Measurements from ENCODE around the gene GAREM2. TPM values are rescaled to one million over a fixed set of nuclear protein-coding genes. Genes with fewer than 3 reads are reported as not detected.

The GAREM2 gene
- polyA plus RNA-seq, 1 donor (not counting 4 experiments of a cell fraction or from before 2014, with no cell fraction given): 0.03 TPM

DNA sequence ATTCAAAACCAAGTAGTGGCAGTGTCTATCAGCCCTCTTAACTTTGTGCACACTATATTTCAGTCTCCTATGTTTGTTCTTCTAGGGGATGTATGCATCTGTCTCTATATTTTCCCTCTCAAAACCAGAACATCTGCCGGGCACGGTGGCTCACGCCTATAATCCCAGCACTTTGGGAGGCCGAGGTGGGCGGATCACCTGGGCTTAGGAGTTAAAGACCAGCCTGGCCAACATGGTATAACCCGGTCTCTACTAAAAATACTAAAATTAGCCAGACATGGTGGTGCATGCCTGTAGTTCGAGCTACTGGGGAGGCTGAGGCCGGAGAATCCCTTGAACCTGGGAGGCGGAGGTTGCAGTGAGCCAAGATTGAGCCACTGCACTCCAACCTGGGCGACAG is 9.9 kb upstream of the GAREM2 start:
- H3K4me1 ChIP-seq (ENCODE audit: control insufficient read depth, extremely low read depth, insufficient read depth, low read length): no peaks in the 10 kb centered on the region
- dilution Hi-C loops (cut with MboI; ENCODE audit: extremely low pct_ligation_motif_present, low sequenced_read_pairs): no loop called here
- H3K9me3 ChIP-seq (ENCODE audit: control insufficient read depth, low read depth, low read length): no peaks in the 10 kb centered on the region
- H3K79me2 ChIP-seq (ENCODE audit: control insufficient read depth, insufficient read depth, low read length): no peaks in the 10 kb centered on the region
- no peaks in the 10 kb centered on the region for H4K20me1 ChIP-seq (ENCODE audit: control insufficient read depth, extremely low read depth, insufficient read depth, low read length)
- no peaks in the 10 kb centered on the region for H3K36me3 ChIP-seq (ENCODE audit: control insufficient read depth in 2 of 2, extremely low read depth in 1 of 2, insufficient read depth in 2 of 2, low read length in 2 of 2)
- H3K27me3 ChIP-seq (ENCODE audit: control insufficient read depth, extremely low read depth, insufficient read depth, low read length): no peaks in the 10 kb centered on the region
- no peak for FAIRE-seq
- no peak overlapping the region for H3K27ac ChIP-seq (ENCODE audit: control insufficient read depth, insufficient read depth, low read length)
- H3K9ac ChIP-seq (ENCODE audit: control insufficient read depth, extremely low read depth, insufficient read depth, low read length): no peak overlapping the region
- no peak overlapping the region for H3K4me2 ChIP-seq (ENCODE audit: control insufficient read depth, extremely low read depth, insufficient read depth, low read depth, low read length)
- no peak for DNase-seq (ENCODE audit: low read depth, low spot score)
- no peaks in the 10 kb centered on the region for H3K9me1 ChIP-seq (ENCODE audit: control insufficient read depth, extremely low read depth, insufficient read depth, low read length)
- no peak for TF ChIP-seq EZH2 (IDR thresholded peaks at IDR 0.05; ENCODE audit: low read length)
- TF ChIP-seq, protein P1, sequence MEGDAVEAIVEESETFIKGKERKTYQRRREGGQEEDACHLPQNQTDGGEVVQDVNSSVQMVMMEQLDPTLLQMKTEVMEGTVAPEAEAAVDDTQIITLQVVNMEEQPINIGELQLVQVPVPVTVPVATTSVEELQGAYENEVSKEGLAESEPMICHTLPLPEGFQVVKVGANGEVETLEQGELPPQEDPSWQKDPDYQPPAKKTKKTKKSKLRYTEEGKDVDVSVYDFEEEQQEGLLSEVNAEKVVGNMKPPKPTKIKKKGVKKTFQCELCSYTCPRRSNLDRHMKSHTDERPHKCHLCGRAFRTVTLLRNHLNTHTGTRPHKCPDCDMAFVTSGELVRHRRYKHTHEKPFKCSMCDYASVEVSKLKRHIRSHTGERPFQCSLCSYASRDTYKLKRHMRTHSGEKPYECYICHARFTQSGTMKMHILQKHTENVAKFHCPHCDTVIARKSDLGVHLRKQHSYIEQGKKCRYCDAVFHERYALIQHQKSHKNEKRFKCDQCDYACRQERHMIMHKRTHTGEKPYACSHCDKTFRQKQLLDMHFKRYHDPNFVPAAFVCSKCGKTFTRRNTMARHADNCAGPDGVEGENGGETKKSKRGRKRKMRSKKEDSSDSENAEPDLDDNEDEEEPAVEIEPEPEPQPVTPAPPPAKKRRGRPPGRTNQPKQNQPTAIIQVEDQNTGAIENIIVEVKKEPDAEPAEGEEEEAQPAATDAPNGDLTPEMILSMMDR (optimal IDR thresholded peaks at IDR 0.05 in 1 of 3, IDR thresholded peaks at IDR 0.05 in 1 of 3, conservative IDR thresholded peaks at IDR 0.05 in 1 of 3; ENCODE audit: extremely low read depth in 1 of 3, insufficient read depth in 2 of 3, low read length in 3 of 3): no peak
- H2AFZ ChIP-seq (ENCODE audit: control insufficient read depth, low read length): no peak overlapping the region
- no peak overlapping the region for H3K4me3 ChIP-seq (ENCODE audit: control insufficient read depth in 2 of 3, extremely low read depth in 1 of 3, insufficient read depth in 2 of 3, low read depth in 1 of 3, low read length in 3 of 3)

DNA sequence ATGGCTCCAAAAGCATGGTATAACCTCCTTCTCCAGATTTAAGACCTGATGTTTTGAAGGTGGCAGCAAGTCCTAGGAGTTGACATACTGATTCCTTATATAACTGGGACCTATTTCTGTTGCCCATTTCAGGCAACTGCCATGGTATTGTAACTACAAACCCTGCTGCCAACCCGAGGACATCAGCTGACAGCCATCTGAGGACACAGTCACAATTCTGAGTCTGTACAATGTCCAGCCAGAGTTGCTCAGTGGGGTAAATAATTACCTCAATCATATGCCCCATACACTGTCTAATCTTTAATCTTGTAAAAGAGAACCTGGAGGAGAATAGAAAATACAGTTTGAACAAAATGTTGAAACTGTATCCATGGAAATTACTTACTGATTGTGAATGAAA is 8.7 kb upstream of the GAREM2 start:
- Histone ChIP-seq H4K20me1 (ENCODE audit: control insufficient read depth, extremely low read depth, insufficient read depth, low read length) (no peaks in the 10 kb centered on the region), H3K9me3 (ENCODE audit: control insufficient read depth, low read depth, low read length) (no peaks in the 10 kb centered on the region), H3K9me1 (ENCODE audit: control insufficient read depth, extremely low read depth, insufficient read depth, low read length) (no peaks in the 10 kb centered on the region), H3K27me3 (ENCODE audit: control insufficient read depth, extremely low read depth, insufficient read depth, low read length) (no peaks in the 10 kb centered on the region), H3K27ac (ENCODE audit: control insufficient read depth, insufficient read depth, low read length) (no peak overlapping the region), H3K36me3 (ENCODE audit: control insufficient read depth in 2 of 2, extremely low read depth in 1 of 2, insufficient read depth in 2 of 2, low read length in 2 of 2) (no peaks in the 10 kb centered on the region), H3K4me3 (ENCODE audit: control insufficient read depth in 2 of 3, extremely low read depth in 1 of 3, insufficient read depth in 2 of 3, low read depth in 1 of 3, low read length in 3 of 3) (no peak overlapping the region), H3K4me1 (ENCODE audit: control insufficient read depth, extremely low read depth, insufficient read depth, low read length) (no peaks in the 10 kb centered on the region), H3K9ac (ENCODE audit: control insufficient read depth, extremely low read depth, insufficient read depth, low read length) (no peak overlapping the region), H3K4me2 (ENCODE audit: control insufficient read depth, extremely low read depth, insufficient read depth, low read depth, low read length) (no peak overlapping the region), H2AFZ (ENCODE audit: control insufficient read depth, low read length) (no peak overlapping the region), H3K79me2 (ENCODE audit: control insufficient read depth, insufficient read depth, low read length) (no peaks in the 10 kb centered on the region)
- FAIRE-seq: no peak
- no peak for DNase-seq (ENCODE audit: low read depth, low spot score)
- dilution Hi-C loops (cut with MboI; ENCODE audit: extremely low pct_ligation_motif_present, low sequenced_read_pairs): no loop called here
- TF ChIP-seq, protein P1 (optimal IDR thresholded peaks at IDR 0.05 in 1 of 3, IDR thresholded peaks at IDR 0.05 in 1 of 3, conservative IDR thresholded peaks at IDR 0.05 in 1 of 3; ENCODE audit: extremely low read depth in 1 of 3, insufficient read depth in 2 of 3, low read length in 3 of 3): no peak
